Measurements from ENCODE around the gene DDX1. TPM values are rescaled to one million over a fixed set of nuclear protein-coding genes. Genes with fewer than 3 reads are reported as not detected.
"Not testable (repeated sequence)": the region's sequence is repeated elsewhere in the genome, so short reads cannot be mapped to it uniquely, and the experiment has no call there.

DDX1 gene
- total RNA-seq, 4 donors from 2014 or later, result 23.8 to 93.1 (median 56.6) TPM

DNA sequence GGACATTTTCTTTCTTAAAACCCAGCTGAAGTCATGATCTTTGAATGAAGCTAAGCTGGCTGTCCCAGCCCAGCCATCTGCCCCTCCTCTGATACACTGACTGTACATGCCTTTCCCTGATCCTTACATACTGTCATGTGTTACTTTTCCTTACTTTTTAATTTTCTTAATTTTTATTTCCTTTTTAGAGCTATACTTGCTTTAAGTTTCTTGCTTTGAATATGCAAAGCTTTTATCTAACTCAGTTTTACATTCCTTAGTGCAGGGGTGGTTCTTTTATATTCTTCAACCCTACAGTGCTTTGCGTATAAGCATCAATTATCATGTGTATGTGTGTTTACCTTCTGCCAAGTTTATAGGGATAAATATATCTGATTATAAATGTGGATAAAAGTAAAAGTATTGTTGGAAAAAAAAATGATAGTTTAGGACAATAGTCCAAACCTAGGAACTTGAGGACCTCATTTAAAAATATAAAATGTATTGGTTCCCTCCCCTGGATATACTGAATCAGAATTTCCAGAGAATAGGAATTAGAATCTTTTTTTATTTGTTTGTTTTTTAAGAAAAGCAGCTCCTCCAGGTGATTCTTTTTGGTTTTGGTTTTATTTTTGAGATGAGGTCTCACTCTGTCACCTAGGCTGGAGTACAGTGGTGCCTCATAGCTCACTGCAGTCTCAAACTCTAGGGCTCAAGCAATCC is 17.8 kb downstream of the DDX1 start:
- no peak for DNase-seq
- intact Hi-C loops (cut with DNase I; ENCODE audit: low total_unique reads), result no loop called here
- no peak overlapping the region for H3K27ac ChIP-seq
- H3K27me3 ChIP-seq, result no peaks in the 10 kb centered on the region
- no peak overlapping the region for H3K4me3 ChIP-seq
- H3K4me1 ChIP-seq, result no peaks in the 10 kb centered on the region
- no peaks in the 10 kb centered on the region for H3K36me3 ChIP-seq
- TF ChIP-seq, protein P1, sequence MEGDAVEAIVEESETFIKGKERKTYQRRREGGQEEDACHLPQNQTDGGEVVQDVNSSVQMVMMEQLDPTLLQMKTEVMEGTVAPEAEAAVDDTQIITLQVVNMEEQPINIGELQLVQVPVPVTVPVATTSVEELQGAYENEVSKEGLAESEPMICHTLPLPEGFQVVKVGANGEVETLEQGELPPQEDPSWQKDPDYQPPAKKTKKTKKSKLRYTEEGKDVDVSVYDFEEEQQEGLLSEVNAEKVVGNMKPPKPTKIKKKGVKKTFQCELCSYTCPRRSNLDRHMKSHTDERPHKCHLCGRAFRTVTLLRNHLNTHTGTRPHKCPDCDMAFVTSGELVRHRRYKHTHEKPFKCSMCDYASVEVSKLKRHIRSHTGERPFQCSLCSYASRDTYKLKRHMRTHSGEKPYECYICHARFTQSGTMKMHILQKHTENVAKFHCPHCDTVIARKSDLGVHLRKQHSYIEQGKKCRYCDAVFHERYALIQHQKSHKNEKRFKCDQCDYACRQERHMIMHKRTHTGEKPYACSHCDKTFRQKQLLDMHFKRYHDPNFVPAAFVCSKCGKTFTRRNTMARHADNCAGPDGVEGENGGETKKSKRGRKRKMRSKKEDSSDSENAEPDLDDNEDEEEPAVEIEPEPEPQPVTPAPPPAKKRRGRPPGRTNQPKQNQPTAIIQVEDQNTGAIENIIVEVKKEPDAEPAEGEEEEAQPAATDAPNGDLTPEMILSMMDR (IDR thresholded peaks at IDR 0.05), result no peak
- TF ChIP-seq POLR2A (IDR thresholded peaks at IDR 0.05), result no peak
- H3K9me3 ChIP-seq, result no peaks in the 10 kb centered on the region

GRCh38 chr2:15610430-15610952 is 18.8 kb downstream of the DDX1 start:
- Histone ChIP-seq H3K4me3 (no peak overlapping the region), H3K27ac (no peak overlapping the region), H3K27me3 (no peaks in the 10 kb centered on the region), H3K9me3 (no peaks in the 10 kb centered on the region), H3K36me3 (no peaks in the 10 kb centered on the region), H3K4me1 (no peaks in the 10 kb centered on the region)
- TF ChIP-seq, protein P1 (IDR thresholded peaks at IDR 0.05), result no peak
- TF ChIP-seq POLR2A (IDR thresholded peaks at IDR 0.05), result no peak
- intact Hi-C loops (cut with DNase I; ENCODE audit: low total_unique reads), result no loop called here
- DNase-seq, result no peak

DNA sequence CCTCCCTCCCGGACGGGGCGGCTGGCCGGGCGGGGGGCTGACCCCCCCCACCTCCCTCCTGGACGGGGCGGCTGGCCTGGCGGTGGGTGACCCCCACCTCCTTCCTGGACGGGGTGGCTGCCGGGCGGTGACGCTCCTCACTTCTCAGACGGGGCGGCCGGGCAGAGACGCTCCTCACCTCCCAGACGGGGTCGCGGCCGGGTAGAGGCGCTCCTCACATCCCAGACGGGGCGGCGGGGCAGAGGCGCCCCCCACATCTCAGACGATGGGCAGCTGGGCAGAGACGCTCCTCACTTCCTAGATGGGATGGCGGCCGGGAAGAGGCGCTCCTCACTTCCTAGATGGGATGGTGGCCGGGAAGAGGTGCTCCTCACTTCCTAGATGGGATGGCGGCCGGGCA is 20.4 kb downstream of the DDX1 start:
- H3K4me1 ChIP-seq; H3K9me3 ChIP-seq; DNase-seq; H3K4me3 ChIP-seq; H3K27ac ChIP-seq; intact Hi-C loops (cut with DNase I; ENCODE audit: low total_unique reads); H3K36me3 ChIP-seq; H3K27me3 ChIP-seq: not testable (repeated sequence)

- Histone ChIP-seq H3K27ac (no peak overlapping the region), H3K9me3 (no peaks in the 10 kb centered on the region), H3K4me3 (no peak overlapping the region), H3K36me3 (no peaks in the 10 kb centered on the region), H3K27me3 (no peaks in the 10 kb centered on the region), H3K4me1 (no peaks in the 10 kb centered on the region)
- intact Hi-C loops (cut with DNase I; ENCODE audit: low total_unique reads), result no loop called here
- no peak for DNase-seq
- TF ChIP-seq, protein P1 (IDR thresholded peaks at IDR 0.05), result no peak
- no peak for TF ChIP-seq POLR2A (IDR thresholded peaks at IDR 0.05)
These were observed 22.2 kb downstream of the DDX1 start for GRCh38 chr2:15613736-15614429.

GRCh38 chr2:15614545-15615300 is 23.1 kb downstream of the DDX1 start:
- Histone ChIP-seq H3K9me3 (no peaks in the 10 kb centered on the region), H3K36me3 (no peaks in the 10 kb centered on the region), H3K4me1 (no peaks in the 10 kb centered on the region), H3K27me3 (no peaks in the 10 kb centered on the region), H3K4me3 (no peak overlapping the region), H3K27ac (no peak overlapping the region)
- no peak for DNase-seq
- intact Hi-C loops (cut with DNase I; ENCODE audit: low total_unique reads), result no loop called here
- no peak for TF ChIP-seq POLR2A (IDR thresholded peaks at IDR 0.05)
- TF ChIP-seq, protein P1 (IDR thresholded peaks at IDR 0.05), result no peak

Data from uterus (tissue), 4 donors.